Duodenal mucosa (tissue), 2 donors: Measurements from ENCODE around the gene DIMT1.

Experiments used
- H3K27ac ChIP-seq: one replicate; pipeline ENCODE4 v1.7.0; 2013; ENCODE audit warnings: low read depth, low read length
- H3K27me3 ChIP-seq, 2 donors: one replicate each; pipeline ENCODE4 v1.7.0; 2013; ENCODE audit warnings: low read length in 2 of 2, control low read depth in 1 of 2; ENCODE audit not compliant: insufficient read depth in 2 of 2, control insufficient read depth in 1 of 2
- H3K36me3 ChIP-seq, 2 donors: one replicate each; pipeline ENCODE4 v1.7.0; 2013; ENCODE audit warnings: low read length in 2 of 2, control low read depth in 1 of 2; ENCODE audit not compliant: insufficient read depth in 2 of 2, control insufficient read depth in 1 of 2
- H3K4me1 ChIP-seq, 2 donors: one replicate each; pipeline ENCODE4 v1.7.0; 2013; ENCODE audit warnings: low read length in 2 of 2, control low read depth in 1 of 2; ENCODE audit not compliant: insufficient read depth in 2 of 2, control insufficient read depth in 1 of 2
- H3K4me3 ChIP-seq, 2 donors: one replicate each; pipeline ENCODE4 v1.7.0; 2013; ENCODE audit warnings: low read length in 2 of 2, low read depth in 1 of 2
- H3K9ac ChIP-seq, 2 donors: one replicate each; pipeline ENCODE4 v1.7.0; 2013; ENCODE audit warnings: low read length in 2 of 2, low read depth in 1 of 2
- H3K9me3 ChIP-seq, 2 donors: one replicate each; pipeline ENCODE4 v1.7.0; 2013; ENCODE audit warnings: low read length in 2 of 2, control low read depth in 1 of 2; ENCODE audit not compliant: control insufficient read depth in 1 of 2

DIMT1 gene

DNA sequence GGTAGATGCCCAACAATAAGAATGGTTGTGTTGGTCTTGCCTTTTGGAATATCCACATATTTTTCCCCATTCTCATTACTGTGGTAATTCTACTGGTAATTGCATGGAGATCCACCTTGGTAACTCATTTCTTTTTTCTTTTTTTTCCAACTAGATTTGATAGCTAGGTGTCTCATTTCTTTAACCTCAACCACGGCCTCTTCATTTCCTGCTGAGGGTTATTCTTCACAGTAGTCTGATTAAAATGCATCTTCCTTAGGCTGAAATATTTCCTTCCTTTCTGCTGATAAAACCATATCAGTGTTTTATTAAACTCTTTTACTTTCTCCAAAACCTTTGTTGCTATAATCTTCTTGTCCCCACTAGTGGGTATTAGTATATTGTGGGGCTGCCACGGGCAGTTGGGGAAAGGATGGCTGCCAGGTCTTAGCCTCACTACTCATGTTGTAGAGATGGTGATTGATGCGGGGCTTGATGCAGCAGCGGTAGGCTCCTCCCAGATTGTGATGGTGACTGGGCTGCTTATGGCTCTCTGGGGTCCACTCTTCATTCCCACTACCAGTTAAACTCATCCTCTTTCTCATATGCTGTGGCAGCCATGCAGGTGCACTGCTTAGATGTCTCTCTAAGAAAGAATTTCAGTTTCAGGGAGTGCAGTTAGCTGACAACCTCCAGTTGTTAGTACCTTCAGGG, 61.8 kb downstream of the DIMT1 start:
- no peak overlapping the region for H3K9ac ChIP-seq
- no peak overlapping the region for H3K27ac ChIP-seq
- no peaks in the 10 kb centered on the region for H3K36me3 ChIP-seq
- H3K27me3 ChIP-seq: no peaks in the 10 kb centered on the region
- H3K9me3 ChIP-seq: no peaks in the 10 kb centered on the region
- H3K4me1 ChIP-seq: no peaks in the 10 kb centered on the region
- no peak overlapping the region for H3K4me3 ChIP-seq

DNA sequence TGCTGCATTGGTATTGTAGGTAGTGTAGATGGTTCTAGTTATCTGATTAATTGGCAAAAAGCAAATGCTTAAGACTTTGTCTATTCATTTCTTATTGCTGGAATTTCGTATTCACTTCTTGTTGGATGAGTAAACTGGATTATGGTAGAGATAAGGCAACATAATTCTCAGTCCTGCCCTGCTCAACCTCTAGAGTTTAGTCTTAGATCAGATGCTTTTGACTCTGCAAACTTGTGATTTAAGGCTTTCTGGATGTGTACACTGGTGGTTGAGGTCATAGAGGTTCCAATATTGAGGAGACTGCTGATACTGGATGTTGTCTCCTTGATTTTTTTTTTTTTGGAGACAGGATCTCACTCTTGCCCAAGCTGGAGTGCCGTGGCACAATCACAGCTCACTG, 62.7 kb downstream of the DIMT1 start:
- Histone ChIP-seq H3K27ac (no peak overlapping the region), H3K9ac (no peak overlapping the region), H3K9me3 (no peaks in the 10 kb centered on the region), H3K27me3 (no peaks in the 10 kb centered on the region), H3K36me3 (no peaks in the 10 kb centered on the region), H3K4me3 (no peak overlapping the region), H3K4me1 (no peaks in the 10 kb centered on the region)

DNA sequence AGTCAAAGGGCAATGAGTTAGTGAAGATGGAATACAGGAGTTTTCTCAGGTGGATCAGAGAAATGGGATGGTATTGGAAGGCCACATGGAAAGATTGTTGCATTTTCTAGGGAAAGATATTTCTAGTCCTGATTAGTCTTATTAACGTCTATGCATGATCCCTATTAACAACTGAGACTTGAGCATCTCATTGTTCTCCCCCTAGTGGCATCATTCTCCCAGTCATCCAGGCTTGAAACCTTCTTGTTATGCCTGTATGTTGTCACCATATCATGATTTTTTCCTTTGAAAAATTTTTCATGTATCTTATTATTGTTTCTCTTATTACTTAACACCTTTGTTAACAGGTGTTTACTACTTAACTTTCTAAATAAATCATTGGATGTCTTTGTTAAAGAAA, 63.3 kb downstream of the DIMT1 start:
- Histone ChIP-seq H3K27ac (no peak overlapping the region), H3K27me3 (no peaks in the 10 kb centered on the region), H3K4me1 (no peaks in the 10 kb centered on the region)

More for the DNA sequence above, 63.3 kb downstream of the DIMT1 start:
- H3K4me3 ChIP-seq: no peak overlapping the region
- H3K36me3 ChIP-seq: no peaks in the 10 kb centered on the region
- H3K9me3 ChIP-seq: no peaks in the 10 kb centered on the region
- no peak overlapping the region for H3K9ac ChIP-seq
